Activated CD4-positive, alpha-beta T cell treated with anti-CD3 and anti-CD28 coated beads for 36 hours (primary cell): ENCODE data around the gene SYPL2. TPM values are rescaled to one million over a fixed set of nuclear protein-coding genes. Genes with fewer than 3 reads are reported as not detected.

ENCODE experiments used
- ATAC-seq: fragments of 200-7000 bp; cut with Tn5 transposase; one replicate; pipeline ENCODE4 v1.10.0; 2021; ENCODE audit warnings: mild to moderate bottlenecking, moderate library complexity
- CTCF ChIA-PET: fragments of 350-600 bp; sonication (Branson Sonifier 250); formaldehyde crosslinking; loops from one replicate; lab custom pipeline; 2021; ENCODE audit warnings: antibody characterized with exemption; lab: Charles Lee
- POLR2A ChIA-PET: fragments of 350-600 bp; sonication (Branson Sonifier 250); formaldehyde crosslinking; loops from one replicate; lab custom pipeline; 2021; ENCODE audit warnings: antibody characterized with exemption, inconsistent platforms; lab: Charles Lee
- DNase-seq: peaks from one replicate; pipeline ENCODE4 v3.0.0-alpha.2; 2020
- H3K27ac Mint-ChIP-seq: one replicate; pipeline ENCODE4 v1.8.0; 2021; ENCODE audit warnings: mixed read lengths
- H3K27me3 Mint-ChIP-seq: one replicate; pipeline ENCODE4 v1.8.0; 2021; ENCODE audit warnings: mixed read lengths
- H3K36me3 Mint-ChIP-seq: one replicate; pipeline ENCODE4 v1.8.0; 2021; ENCODE audit warnings: low read depth, mixed read lengths
- H3K4me1 Mint-ChIP-seq: one replicate; pipeline ENCODE4 v1.8.0; 2021; ENCODE audit warnings: mixed read lengths
- H3K4me3 Mint-ChIP-seq: one replicate; pipeline ENCODE4 v1.8.0; 2021; ENCODE audit warnings: mild to moderate bottlenecking, moderate library complexity, mixed read lengths
- H3K9me3 Mint-ChIP-seq: one replicate; pipeline ENCODE4 v1.8.0; 2021; ENCODE audit warnings: low read depth, mixed read lengths
- intact Hi-C, 2 experiments: fragments of 100-400 bp; cut with DNase I in 1 of 2; cut with micrococcal nuclease in 1 of 2; formaldehyde crosslinking; loops; one replicate each; pipeline versions ENCODE4 v1.14.2 to v1.15.1; 2022 to 2024; cut with DNase I, micrococcal nuclease
- total RNA-seq, 2 experiments: library from RNA; stranded (reverse); gene quantifications; one replicate each; pipeline ENCODE4 v1.2.3, GENCODE V29; 2021

SYPL2 gene
- total RNA-seq, 2 experiments from 2014 or later: 0.05 TPM; not detected in 1

GRCh38 chr1:109499661-109500536, 33.6 kb downstream of the SYPL2 start:
- H3K27ac Mint-ChIP-seq: peak overlapping the region; percentile 67
- peaks cover 8% of the 10 kb centered on the region for H3K36me3 Mint-ChIP-seq
- no peak overlapping the region for H3K4me3 Mint-ChIP-seq
- ATAC-seq (peak; percentile 66), DNase-seq (peak; percentile 75)
- H3K27me3 Mint-ChIP-seq: no peaks in the 10 kb centered on the region
- POLR2A ChIA-PET: interaction anchor here (0.6 to 0.9 kb wide), 2 partner anchors 32 to 48 kb away, joined by 3 read pairs; partner anchors contain the start of gene GNAI3
- CTCF ChIA-PET: interaction anchor here (1.0 to 26.9 kb wide), 9 partner anchors 1 to 140 kb away, joined by 4 to 864 read pairs (median 8); partner anchors contain the start of genes AMIGO1, ATXN7L2, CYB561D1 and GNAI3
- H3K4me1 Mint-ChIP-seq: peaks cover 89% of the 10 kb centered on the region
- intact Hi-C loops: no loop called here
- no peaks in the 10 kb centered on the region for H3K9me3 Mint-ChIP-seq

- Mint-ChIP-seq H3K4me1 (peaks cover 89% of the 10 kb centered on the region), H3K4me3 (no peak overlapping the region), H3K36me3 (peaks cover 5% of the 10 kb centered on the region), H3K27me3 (no peaks in the 10 kb centered on the region), H3K27ac (peak overlapping the region; percentile 67), H3K9me3 (no peaks in the 10 kb centered on the region)
- ChIA-PET POLR2A (no interaction called here), CTCF (interaction anchor here (1.7 to 26.9 kb wide), 5 partner anchors 2 to 74 kb away, joined by 6 to 864 read pairs (median 354); partner anchors contain the start of genes AMIGO1, ATXN7L2, CYB561D1 and GPR61)
- ATAC-seq (no peak), DNase-seq (no peak)
- intact Hi-C loops: no loop called here
These were observed 34.6 kb downstream of the SYPL2 start for GRCh38 chr1:109500941-109501381.

- Mint-ChIP-seq H3K9me3 (no peaks in the 10 kb centered on the region), H3K36me3 (peaks cover 2% of the 10 kb centered on the region), H3K27me3 (no peaks in the 10 kb centered on the region), H3K4me1 (peaks cover 90% of the 10 kb centered on the region), H3K4me3 (no peak overlapping the region), H3K27ac (peak overlapping the region; percentile 67)
- intact Hi-C loops: no loop called here
- ChIA-PET POLR2A (no interaction called here), CTCF (interaction anchor here (1.7 to 26.9 kb wide), 6 partner anchors 3 to 75 kb away, joined by 6 to 864 read pairs (median 185); partner anchors contain the start of genes AMIGO1, ATXN7L2, CYB561D1 and GPR61)
- ATAC-seq: no peak
- no peak for DNase-seq
These were observed 35.5 kb downstream of the SYPL2 start for GRCh38 chr1:109501644-109502363.

- no peak overlapping the region for H3K4me3 Mint-ChIP-seq
- POLR2A ChIA-PET: no interaction called here
- CTCF ChIA-PET: interaction anchor here (0.6 to 26.9 kb wide), 8 partner anchors 3 to 221 kb away, joined by 3 to 864 read pairs (median 13); partner anchors contain the start of genes AMIGO1, ATXN7L2, CYB561D1 and GNAI3
- no peaks in the 10 kb centered on the region for H3K9me3 Mint-ChIP-seq
- peak; percentile 55 for DNase-seq
- peaks cover 94% of the 10 kb centered on the region for H3K4me1 Mint-ChIP-seq
- H3K36me3 Mint-ChIP-seq: peaks cover 5% of the 10 kb centered on the region
- H3K27me3 Mint-ChIP-seq: no peaks in the 10 kb centered on the region
- peak overlapping the region; percentile 67 for H3K27ac Mint-ChIP-seq
- ATAC-seq: peak; percentile 57
- intact Hi-C loops: no loop called here
These were observed 36.1 kb downstream of the SYPL2 start for GRCh38 chr1:109502364-109502851.

- CTCF ChIA-PET: interaction anchor here (0.6 to 26.9 kb wide), 7 partner anchors 5 to 240 kb away, joined by 3 to 864 read pairs (median 16); partner anchors contain the start of genes AMIGO1, ATXN7L2, CYB561D1 and GPR61
- ATAC-seq (no peak), DNase-seq (no peak)
- POLR2A ChIA-PET: no interaction called here
- Mint-ChIP-seq H3K9me3 (no peaks in the 10 kb centered on the region), H3K4me1 (peaks cover 90% of the 10 kb centered on the region), H3K36me3 (peaks cover 15% of the 10 kb centered on the region), H3K27ac (peak overlapping the region; percentile 64), H3K4me3 (no peak overlapping the region), H3K27me3 (no peaks in the 10 kb centered on the region)
- intact Hi-C loops: no loop called here
These were observed 37.6 kb downstream of the SYPL2 start for GRCh38 chr1:109503935-109504334.

GRCh38 chr1:109504974-109505373, 38.6 kb downstream of the SYPL2 start:
- Mint-ChIP-seq H3K4me3 (no peak overlapping the region), H3K9me3 (no peaks in the 10 kb centered on the region), H3K36me3 (peaks cover 14% of the 10 kb centered on the region), H3K27me3 (no peaks in the 10 kb centered on the region), H3K27ac (peak overlapping the region; percentile 79), H3K4me1 (peaks cover 86% of the 10 kb centered on the region)
- ChIA-PET POLR2A (interaction anchor here (1.1 to 1.2 kb wide), 2 partner anchors 27 to 44 kb away, joined by 4 read pairs; partner anchors contain the start of gene GNAI3), CTCF (interaction anchor here (0.6 to 26.9 kb wide), 8 partner anchors 5 to 481 kb away, joined by 3 to 864 read pairs (median 6); partner anchors contain the start of genes AMIGO1, CYB561D1 and GPR61)
- DNase-seq: no peak
- peak; percentile 62 for ATAC-seq
- intact Hi-C loops: loop anchor here in 1 of 2 experiments (5.0 kb wide), 1 partner anchor 543 kb away; the partner anchor contains the start of gene CLCC1

- POLR2A ChIA-PET: interaction anchor here (0.9 to 1.6 kb wide), 2 partner anchors 10 to 11 kb away, joined by 3 to 5 read pairs; no protein-coding TSS in a partner anchor
- peaks cover 69% of the 10 kb centered on the region for H3K4me1 Mint-ChIP-seq
- no peaks in the 10 kb centered on the region for H3K9me3 Mint-ChIP-seq
- no peaks in the 10 kb centered on the region for H3K27me3 Mint-ChIP-seq
- H3K4me3 Mint-ChIP-seq: peak overlapping the region; percentile 77
- intact Hi-C loops: loop anchor here in 1 of 2 experiments (5.0 kb wide), 1 partner anchor 546 kb away; the partner anchor contains the start of gene CLCC1
- H3K27ac Mint-ChIP-seq: peak overlapping the region; percentile 59
- no peak for ATAC-seq
- H3K36me3 Mint-ChIP-seq: peaks cover 14% of the 10 kb centered on the region
- DNase-seq: no peak
- CTCF ChIA-PET: interaction anchor here (0.5 to 26.9 kb wide), 9 partner anchors 2 to 458 kb away, joined by 3 to 864 read pairs (median 4); partner anchors contain the start of genes AMIGO1, ATXN7L2, CYB561D1 and GPR61
These were observed 41.9 kb downstream of the SYPL2 start for GRCh38 chr1:109508001-109508872.

GRCh38 chr1:109508873-109509175, 42.5 kb downstream of the SYPL2 start:
- ATAC-seq (no peak), DNase-seq (no peak)
- ChIA-PET CTCF (interaction anchor here (0.6 to 26.9 kb wide), 6 partner anchors 2 to 263 kb away, joined by 3 to 864 read pairs (median 179); partner anchors contain the start of genes AMIGO1, CYB561D1 and GPR61), POLR2A (interaction anchor here (0.9 to 1.6 kb wide), 2 partner anchors 11 to 12 kb away, joined by 3 to 5 read pairs; no protein-coding TSS in a partner anchor)
- Mint-ChIP-seq H3K36me3 (peaks cover 14% of the 10 kb centered on the region), H3K9me3 (no peaks in the 10 kb centered on the region), H3K4me1 (peaks cover 64% of the 10 kb centered on the region), H3K27ac (peak overlapping the region; percentile 59), H3K4me3 (peak overlapping the region; percentile 77), H3K27me3 (no peaks in the 10 kb centered on the region)
- intact Hi-C loops: loop anchor here in 1 of 2 experiments (1.0 to 5.0 kb wide), 3 partner anchors 15 to 547 kb away; partner anchors contain the start of genes ATXN7L2, CLCC1 and CYB561D1

GRCh38 chr1:109509176-109510134, 43.1 kb downstream of the SYPL2 start, which contains the start of gene AMIGO1:
TSS of gene AMIGO1 (minus strand) at chr1:109509727. CDS start at chr1:109508912, 815 bp downstream.
- peak; percentile 56 for ATAC-seq
- Mint-ChIP-seq H3K27ac (peak within 1 kb of the TSS; percentile 76), H3K4me1 (peaks cover 59% of the 10 kb centered on the region)

More at GRCh38 chr1:109509176-109510134, 43.1 kb downstream of the SYPL2 start, which contains the start of gene AMIGO1:
- intact Hi-C loops: loop anchor here in 1 of 2 experiments (1.0 to 5.0 kb wide), 3 partner anchors 15 to 547 kb away; partner anchors contain the start of genes ATXN7L2, CLCC1 and CYB561D1
- ChIA-PET POLR2A (interaction anchor here (0.8 to 1.6 kb wide), 3 partner anchors 11 to 111 kb away, joined by 3 to 5 read pairs (median 3); no protein-coding TSS in a partner anchor), CTCF (interaction anchor here (0.6 to 26.9 kb wide), 9 partner anchors 10 to 475 kb away, joined by 3 to 864 read pairs (median 3); partner anchors contain the start of genes AHCYL1, ATXN7L2, CYB561D1 and GPR61)
- no peaks in the 10 kb centered on the region for H3K9me3 Mint-ChIP-seq
- peaks cover 14% of the 10 kb centered on the region for H3K36me3 Mint-ChIP-seq
- no peaks in the 10 kb centered on the region for H3K27me3 Mint-ChIP-seq
- peak; percentile 73 for DNase-seq
- H3K4me3 Mint-ChIP-seq: peak within 1 kb of the TSS; percentile 77
